HG03558 (cell line): ENCODE measurements around the gene HMCN1.
A peak's percentile ranks its signal among the peaks of the same experiment; 100 is the strongest.
"Not testable (repeated sequence)": the region's sequence is repeated elsewhere in the genome, so short reads cannot be mapped to it uniquely, and the experiment has no call there.

Source experiments
- ATAC-seq: cut with Tn5 transposase; IDR thresholded peaks from one replicate; pipeline ENCODE4 v1.9.1; 2021; ENCODE audit warnings: moderate number of reproducible peaks; ENCODE audit not compliant: unreplicated experiment; ENCODE audit errors: extremely low read depth

HMCN1 gene

DNA sequence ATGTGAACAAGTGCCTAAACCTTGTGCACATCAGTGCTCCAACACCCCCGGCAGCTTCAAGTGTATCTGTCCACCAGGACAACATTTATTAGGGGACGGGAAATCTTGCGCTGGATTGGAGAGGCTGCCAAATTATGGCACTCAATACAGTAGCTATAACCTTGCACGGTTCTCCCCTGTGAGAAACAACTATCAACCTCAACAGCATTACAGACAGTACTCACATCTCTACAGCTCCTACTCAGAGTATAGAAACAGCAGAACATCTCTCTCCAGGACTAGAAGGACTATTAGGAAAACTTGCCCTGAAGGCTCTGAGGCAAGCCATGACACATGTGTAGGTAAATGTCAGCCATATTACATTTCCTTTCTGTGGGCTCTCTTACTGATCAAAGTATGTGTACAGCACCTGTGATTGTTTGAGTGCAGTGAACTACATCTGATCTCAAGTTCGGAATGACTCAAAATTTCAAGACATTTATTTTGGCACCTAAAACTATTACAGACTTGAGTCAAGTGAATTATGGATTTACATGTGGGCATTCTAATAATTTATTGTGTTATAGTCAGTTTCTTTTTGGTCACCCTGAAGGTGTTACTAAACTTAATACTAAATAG lies 444.3 kb downstream of the HMCN1 start:
- ATAC-seq: no peak

DNA sequence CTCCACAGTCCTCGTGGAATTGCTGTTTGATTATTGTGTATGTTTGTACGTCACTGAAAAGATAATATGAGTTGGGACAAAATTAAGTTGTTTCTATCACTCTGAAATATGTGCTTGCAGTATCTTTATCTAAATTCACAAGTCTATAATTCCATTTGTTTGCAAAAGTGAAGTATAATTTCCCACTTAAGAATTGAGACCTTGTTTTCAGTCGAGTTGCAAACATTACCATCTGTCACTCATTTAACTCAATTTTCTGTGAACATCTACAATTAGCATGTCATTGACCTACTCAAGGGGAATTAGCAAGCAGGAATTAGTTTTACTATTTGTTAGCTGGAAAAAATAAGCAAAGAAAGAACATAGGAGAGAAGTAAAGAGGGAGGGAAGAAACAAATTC lies 445.0 kb downstream of the HMCN1 start:
- ATAC-seq: no peak

DNA sequence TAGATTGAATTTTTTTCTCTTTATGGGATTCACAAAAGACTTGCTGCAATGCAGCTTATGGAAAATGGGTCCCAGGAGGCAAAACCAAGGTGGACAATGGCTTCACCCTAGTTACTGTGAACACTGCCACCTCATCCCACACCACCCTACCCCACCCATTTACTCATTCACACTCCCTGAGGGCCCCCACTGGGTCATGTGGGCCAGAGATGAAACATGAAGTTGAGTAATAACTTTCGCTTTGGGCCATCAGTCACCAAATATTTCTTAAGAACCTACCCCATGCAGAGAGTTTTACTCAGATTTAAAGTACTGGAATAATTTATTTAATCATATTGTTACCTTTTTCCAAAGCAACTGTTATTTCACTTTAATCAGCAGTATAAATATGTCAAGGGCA lies 449.0 kb downstream of the HMCN1 start:
- ATAC-seq: peak; percentile 53

DNA sequence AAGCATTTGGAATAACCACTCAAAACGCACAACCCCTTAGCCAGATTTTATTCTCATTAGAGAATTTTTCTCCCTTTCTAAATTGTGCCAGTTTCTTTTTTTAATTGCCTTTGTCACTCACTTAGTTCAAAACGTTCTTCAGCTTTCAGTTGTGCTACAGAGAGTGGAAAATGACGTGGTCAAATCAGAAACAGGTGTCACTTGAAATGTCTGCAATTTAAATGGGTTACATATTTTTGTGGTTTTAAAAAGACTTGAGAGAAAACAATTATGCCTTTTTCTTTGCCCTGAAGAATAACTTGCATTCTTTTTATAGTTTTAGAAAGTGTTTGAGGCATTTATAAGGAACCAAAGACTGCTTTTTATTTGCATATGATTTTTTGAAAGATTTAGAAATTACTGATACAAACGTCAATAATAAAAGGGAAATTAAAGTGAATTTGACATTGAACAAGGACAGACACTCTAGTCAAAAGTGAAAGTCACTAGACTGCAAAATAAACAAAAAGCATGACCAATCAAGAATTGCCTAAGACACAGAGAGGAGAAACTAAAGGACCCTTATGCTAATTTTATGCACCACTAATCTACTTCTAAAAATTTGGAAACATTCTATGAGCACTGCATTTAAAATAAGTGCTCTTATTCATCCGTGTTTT lies 449.9 kb downstream of the HMCN1 start:
- ATAC-seq: peak; percentile 48

DNA sequence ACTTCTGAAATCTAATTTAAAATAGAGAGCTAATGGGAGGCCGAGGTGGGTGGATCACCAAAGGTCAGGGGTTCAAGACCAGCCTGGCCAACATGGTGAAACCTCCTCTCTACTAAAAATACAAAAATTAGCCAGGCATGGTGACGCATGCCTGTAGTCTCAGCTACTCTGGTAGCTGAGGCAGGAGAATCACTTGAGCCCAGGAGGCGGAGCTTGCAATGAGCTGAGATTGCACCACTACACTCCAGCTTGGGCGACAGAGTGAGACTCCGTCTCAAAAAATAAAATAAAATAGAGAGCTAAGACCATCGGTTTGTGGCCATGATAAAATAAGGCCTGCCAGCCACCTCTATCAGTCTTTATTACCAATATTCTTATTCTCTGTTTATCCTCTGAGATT lies 452.1 kb downstream of the HMCN1 start:
- not testable (repeated sequence) for ATAC-seq

DNA sequence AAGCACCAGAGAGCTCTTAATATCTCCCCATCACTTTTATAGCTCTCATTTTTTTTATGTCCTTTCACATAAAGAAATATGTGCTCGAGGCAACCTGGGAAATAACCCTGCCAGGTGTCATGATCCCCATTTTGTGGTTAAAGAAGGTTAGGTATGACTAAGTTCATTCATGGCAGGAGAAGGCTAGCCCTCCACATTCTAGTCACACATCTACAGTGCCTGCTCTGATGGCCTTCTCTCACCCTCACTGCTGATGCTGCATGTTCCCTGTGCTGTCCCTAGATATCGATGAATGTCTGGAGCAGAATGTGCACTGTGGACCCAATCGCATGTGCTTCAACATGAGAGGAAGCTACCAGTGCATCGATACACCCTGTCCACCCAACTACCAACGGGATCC lies 453.4 kb downstream of the HMCN1 start:
- ATAC-seq: peak; percentile 31

DNA sequence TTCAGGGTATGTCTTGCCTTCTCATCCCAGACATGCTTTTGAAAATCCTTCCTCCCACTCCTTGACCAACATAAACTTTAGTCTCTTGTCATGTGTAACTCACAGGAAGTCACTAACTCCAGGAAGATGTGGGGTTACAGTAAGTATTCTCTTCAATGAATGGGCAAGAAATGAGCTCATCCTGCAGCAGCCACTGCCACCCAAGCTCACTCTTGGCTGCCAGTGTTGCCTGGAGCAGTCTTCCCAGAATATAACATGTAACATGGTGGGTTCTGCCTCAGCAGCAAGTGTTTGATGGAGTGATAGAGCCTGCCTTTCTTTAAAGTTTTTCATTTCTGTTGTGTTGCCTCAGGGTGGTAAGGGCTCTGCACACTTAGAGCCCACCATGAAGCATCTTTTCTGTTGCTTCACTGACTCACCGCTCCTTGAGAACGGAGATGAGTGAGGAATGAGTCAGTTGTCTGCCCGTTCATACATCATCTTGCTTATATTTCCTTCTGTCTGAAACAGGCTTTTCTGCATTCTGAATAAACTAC lies 453.9 kb downstream of the HMCN1 start:
- no peak for ATAC-seq

DNA sequence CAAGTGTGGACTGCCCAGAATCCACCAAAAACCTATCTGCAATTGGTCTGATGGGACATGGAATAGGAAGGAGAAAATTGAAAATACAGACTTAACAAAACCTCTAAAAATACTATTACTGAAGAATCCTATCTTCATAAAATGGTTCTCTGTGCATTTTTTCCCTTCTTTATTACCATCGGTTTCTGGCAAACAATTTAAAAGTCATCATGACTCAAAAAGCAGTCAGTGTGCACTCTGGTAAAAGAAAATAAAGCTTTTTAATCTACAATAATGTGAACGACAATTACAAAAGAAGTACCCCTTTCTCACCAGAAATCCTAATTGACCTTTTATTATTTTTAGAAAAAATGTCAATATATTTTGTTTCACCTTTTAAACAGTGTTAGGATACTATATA lies 454.5 kb downstream of the HMCN1 start:
- ATAC-seq: no peak

DNA sequence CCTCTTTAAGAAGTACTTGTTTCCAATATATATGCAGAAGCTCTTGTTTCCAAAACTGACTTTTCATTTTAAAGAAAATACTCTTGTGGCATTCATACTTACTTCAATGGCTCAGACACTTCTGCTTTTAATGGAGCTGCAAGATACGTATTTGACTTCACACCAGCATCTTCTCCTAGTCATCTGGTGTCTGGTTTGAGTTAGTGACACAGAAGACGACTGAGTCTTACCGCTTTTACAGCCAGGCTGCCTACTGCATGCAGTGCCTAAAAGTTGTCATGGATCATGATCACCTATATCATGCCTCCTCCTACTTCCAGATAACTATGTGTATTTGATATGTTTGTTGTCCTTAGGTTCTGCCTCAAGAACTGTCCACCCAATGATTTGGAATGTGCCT lies 455.0 kb downstream of the HMCN1 start:
- ATAC-seq: no peak

DNA sequence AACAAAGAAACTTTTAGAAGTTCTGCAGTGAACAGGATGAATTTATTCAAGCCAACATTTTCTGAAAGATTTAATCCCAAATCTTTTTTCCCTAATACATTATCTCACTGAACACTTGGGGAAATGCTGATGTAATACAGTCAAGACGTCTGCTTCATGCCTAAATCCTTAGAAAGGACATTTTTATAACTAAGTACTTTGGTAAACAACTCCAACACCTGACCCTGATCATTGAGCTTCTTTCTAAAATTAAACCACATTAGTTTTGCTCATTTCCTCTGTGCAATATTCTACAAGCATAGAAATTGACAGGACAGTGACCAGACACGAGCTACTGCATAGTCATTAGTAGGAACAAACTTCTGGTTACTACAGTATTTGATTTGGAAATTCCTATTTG lies 457.3 kb downstream of the HMCN1 start:
- no peak for ATAC-seq

DNA sequence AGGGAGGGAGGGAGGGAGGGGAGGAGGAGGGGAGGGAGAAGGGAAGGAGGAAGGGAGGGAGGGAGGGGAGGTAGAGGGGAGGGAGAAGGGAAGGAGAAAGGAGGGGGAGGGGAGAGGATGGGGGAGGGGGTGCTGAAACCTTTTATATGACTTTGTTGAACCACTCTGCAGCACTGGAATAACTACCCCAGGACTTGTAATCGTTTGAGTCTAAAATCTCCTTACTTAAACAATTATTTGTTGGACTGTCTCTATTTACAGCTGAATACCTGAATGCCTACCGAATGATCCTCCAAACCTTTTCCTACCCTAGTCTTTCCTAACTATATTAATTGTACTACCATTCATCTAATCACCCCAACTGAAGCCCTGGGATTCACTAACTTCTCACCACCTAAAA lies 459.0 kb downstream of the HMCN1 start:
- no peak for ATAC-seq

DNA sequence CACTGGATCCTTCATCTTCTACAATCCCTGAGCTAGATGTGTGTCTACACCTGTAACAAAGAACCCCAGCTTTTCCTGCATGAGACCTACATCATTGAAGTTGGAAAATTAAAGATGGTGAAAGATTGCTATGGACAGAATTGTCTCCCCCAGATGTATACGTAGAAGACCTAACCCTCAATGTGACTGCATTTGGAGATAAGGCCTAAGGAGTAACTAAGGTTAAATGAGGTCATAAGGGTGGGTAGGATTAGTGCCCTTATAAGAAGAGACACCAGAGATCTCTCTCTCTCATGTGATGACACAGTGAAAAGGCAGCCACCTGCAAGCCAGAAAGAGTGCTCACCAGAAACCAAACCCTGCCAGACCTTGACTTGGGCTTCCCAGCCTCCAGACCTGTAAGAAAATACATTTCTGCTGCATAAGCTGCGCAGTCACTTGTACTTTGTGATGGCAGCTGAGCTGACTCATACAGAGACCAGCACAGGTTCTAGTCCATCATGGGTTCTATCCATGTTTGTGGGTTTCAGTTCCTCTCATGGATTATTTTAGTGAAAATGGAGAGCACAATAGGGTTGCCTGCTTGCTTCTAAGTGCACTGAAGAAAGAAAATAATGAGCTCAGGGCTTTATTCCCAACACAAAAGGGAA lies 460.0 kb downstream of the HMCN1 start:
- peak; percentile 92 for ATAC-seq

DNA sequence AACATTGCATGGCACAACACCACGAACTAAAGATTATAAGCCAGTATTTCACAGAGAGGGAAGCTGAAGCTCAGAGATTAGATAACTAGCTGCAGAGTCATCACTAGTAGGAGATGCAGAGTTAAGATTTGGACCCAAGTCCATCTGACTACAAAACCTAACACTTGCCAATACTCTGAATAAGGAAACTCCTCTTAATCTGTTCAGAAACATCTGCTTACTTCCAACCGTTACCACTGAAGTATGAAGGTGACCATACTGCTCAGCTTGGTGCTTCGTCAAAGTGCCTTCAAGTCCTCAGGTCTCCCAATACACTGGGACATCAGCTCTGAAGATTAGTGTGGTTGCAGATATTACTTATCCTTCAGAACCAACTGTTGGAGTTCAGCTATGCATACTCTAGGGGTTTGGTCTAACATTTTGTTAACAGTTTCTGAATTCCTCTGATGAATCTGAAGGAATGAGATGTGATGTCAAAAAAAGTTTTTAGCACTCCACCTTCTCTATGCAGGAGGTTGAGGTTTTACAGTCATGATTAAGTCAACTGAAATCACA lies 461.3 kb downstream of the HMCN1 start:
- no peak for ATAC-seq

DNA sequence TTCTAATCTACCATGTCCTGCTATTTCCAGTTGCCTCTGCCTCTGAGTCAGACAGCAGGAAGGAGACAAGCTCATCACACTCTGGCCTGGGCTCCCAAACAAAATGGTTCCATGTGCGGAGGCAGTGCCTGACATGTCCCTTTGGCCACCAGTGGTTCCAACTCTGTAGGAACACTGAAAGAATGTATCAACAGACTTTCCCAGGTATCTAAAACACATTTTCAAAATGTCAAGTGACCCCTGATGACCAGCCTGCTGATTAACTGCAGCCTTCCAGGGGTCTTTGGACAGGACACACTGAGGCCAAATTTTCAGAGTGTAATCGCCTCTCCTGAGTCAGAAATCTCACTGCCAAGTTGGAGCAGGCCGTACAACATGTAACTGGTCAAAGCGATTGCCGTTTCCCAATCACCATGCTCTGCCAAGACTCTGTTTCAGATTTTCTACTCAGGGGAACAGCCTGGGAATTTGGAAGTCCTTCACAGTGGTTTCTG lies 468.1 kb downstream of the HMCN1 start:
- no peak for ATAC-seq

DNA sequence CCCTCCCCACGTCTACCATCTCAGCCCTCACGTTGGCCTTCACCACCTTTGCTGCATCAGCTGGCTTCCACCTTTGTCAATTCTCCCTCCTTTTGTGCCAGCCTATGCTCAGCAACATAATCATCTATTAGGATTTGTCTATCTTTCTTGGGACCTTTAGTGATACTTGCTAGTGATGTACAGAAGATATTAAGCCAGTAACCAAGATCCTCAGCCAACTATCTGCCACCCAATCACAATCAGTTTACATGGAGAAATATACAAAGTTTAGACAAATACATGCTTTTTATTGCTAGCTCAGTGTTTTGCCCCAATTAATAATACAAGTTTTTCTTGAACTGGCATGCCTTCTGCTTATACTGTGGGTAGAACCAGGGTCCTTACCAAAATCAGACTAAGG lies 468.6 kb downstream of the HMCN1 start:
- no peak for ATAC-seq

DNA sequence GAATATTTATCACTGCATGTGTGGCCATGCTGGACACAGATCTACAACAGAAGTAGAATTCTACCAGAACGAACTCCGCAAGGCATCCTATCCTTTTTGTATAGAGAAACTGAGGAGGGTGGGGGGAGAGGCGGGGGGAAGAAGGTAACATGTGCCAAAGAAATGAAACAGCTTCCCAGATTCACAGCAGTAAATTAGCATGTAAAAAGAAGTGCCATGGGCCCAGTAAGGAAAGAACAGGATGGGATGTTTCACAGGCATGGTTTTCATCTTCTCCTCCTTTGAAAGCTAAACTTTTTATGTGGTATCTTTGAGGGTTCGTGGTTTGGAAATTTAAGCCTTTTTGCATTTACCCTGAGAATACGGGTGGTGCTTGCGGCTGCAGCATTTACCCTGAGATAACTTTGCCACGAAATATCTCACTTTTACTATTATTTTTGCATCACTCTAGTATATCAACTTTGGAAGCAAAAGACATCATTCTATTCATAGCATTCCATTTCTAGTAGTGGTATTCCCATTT lies 471.9 kb downstream of the HMCN1 start:
- ATAC-seq: no peak

DNA sequence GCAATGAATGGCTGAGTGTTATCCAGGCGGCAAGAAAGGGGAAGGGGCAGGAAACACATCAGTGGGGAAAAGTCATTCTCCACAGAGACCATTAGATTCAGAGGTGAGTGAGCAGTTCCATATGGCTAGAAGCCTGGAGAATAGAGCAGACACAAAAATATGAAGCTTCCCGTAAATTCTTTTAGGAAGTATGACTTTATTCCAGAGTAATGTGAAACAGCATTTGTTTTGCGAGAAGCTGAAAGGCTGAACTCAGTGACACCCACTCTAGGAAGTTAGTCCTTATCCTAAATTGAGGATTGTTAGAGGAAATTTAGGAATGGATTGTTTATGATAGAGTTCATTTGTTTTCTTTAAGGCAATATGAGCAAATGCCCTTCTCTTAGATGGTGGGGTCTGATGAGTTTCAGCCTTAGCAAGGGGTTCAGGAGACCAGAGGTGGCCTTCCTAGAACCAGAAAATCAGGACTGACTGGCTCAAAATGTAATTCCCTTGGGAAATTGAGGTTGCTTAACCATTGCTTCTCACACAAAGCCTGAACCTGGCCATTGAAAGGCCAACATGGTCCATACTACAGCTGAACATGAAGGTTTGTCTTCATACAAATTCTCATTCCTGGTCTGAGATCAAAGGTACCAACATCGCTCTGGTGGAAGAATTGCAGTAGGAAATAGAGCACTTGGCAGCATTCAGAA lies 473.3 kb downstream of the HMCN1 start:
- no peak for ATAC-seq

DNA sequence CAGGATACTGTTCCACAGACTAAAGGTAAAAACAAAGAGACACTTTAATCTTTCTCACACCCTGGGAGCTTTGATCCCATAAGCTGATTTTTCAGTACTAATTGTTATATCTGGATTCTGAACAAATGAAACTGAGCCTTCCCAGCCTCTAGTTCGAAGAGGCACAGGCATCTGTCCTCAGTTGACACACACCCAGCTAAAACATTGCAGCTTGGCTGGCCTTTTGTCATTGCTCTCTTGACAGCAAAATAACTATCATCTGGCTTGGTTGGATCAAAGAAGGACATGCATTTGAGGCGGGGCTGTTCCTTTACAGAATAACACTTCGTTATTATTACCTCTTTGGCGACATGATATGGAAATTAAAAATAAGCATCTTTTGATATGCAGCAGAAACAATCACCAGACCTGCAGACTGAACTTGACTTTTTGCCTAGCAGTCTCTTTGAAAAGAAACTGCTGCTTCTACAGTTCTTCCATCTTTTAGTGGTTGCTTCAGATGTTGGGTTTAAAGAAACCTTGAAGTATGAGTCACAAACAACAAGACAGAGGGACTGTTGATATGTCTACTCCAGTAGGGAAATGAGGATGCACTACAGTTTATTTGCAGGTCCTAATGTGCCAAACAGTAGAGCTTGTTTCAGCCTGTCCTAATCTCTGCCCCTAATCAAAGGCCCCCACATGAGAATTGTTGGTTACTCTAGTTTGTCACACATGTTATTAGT lies 474.4 kb downstream of the HMCN1 start:
- no peak for ATAC-seq

DNA sequence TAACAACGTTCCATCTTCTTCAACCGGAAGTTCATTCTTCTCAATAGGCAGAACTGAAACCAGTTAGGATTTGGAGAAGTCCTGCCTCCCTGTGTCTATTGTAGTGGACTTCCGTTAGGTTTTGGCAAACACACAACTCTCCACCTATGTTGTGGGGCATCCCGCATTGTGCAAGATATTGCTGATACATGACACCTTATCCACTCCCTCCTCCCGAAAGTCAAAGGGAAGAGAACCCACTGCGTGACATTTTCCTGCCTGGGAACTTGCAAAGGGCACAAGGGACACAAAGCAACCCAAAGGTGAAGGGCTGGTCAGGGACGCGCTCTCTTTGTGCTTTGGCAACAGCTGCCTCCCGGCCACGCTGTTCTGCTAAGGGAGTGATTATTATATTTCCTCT lies 476.1 kb downstream of the HMCN1 start:
- ATAC-seq: no peak

DNA sequence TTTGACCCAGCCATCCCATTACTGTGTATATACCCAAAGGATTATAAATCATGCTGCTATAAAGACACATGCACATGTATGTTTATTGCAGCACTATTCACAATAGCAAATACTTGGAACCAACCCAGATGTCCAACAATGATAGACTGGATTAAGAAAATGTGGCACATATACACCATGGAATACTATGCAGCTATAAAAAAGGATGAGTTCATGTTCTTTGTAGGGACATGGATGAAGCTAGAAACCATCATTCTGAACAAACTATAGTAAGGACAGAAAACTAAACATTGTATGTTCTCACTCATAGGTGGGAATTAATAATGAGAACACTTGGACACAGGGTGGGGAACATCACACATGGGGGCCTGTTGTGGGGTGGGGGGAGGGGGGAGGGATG lies 477.4 kb downstream of the HMCN1 start:
- not testable (repeated sequence) for ATAC-seq
